HepG2 (cell line): Measurements from ENCODE around the gene ZNF3. TPM values are rescaled to one million over a fixed set of nuclear protein-coding genes. Genes with fewer than 3 reads are reported as not detected.

Source experiments
- AKNA ChIP-seq: sonication (generic); formaldehyde crosslinking; IDR thresholded peaks from 2 replicates; pipeline ENCODE4 v1.4.0; 2020; ENCODE audit warnings: missing genetic modification reagents, borderline replicate concordance
- CTCF ChIP-seq: sonication (generic); formaldehyde crosslinking; IDR thresholded peaks from 2 replicates; pipeline ENCODE4 v1.5.0; 2020; ENCODE audit warnings: mild to moderate bottlenecking, missing genetic modification reagents, moderate library complexity
- E2F2 ChIP-seq: sonication (generic); formaldehyde crosslinking; IDR thresholded peaks from 2 replicates; pipeline ENCODE4 v1.4.0; 2020; ENCODE audit warnings: missing genetic modification reagents, borderline replicate concordance
- ETS1 ChIP-seq: sonication (generic); formaldehyde crosslinking; IDR thresholded peaks from 2 replicates; pipeline ENCODE4 v1.4.0; 2020; ENCODE audit warnings: missing genetic modification reagents
- HHEX ChIP-seq: IDR thresholded peaks from 2 replicates; pipeline ENCODE4 v1.6.1; 2016; ENCODE audit warnings: control low read depth
- MAFK ChIP-seq, 2 experiments: IDR thresholded peaks in 1 of 2; conservative IDR thresholded peaks in 1 of 2; 2 replicates each; pipeline ENCODE4 v1.6.1; 2011; ENCODE audit warnings: improper control_type of control experiment in 2 of 2, low read length in 2 of 2
- NFIB ChIP-seq: sonication (generic); formaldehyde crosslinking; IDR thresholded peaks from 2 replicates; pipeline ENCODE4 v1.9.0; 2021; ENCODE audit warnings: missing genetic modification reagents, mild to moderate bottlenecking, borderline replicate concordance
- PBX2 ChIP-seq: IDR thresholded peaks from 2 replicates; pipeline ENCODE4 v1.6.1; 2016; ENCODE audit warnings: control low read depth
- PRMT3 ChIP-seq: sonication (generic); formaldehyde crosslinking; IDR thresholded peaks from 2 replicates; pipeline ENCODE4 v1.8.1; 2022; ENCODE audit warnings: low read depth, mild to moderate bottlenecking, moderate library complexity, missing genetic modification reagents, borderline replicate concordance
- THAP8 ChIP-seq: sonication (generic); formaldehyde crosslinking; IDR thresholded peaks from 2 replicates; pipeline ENCODE4 v1.5.1; 2020; ENCODE audit warnings: missing genetic modification reagents, mild to moderate bottlenecking, borderline replicate concordance
- UBTF ChIP-seq: sonication (generic); formaldehyde crosslinking; IDR thresholded peaks from 2 replicates; pipeline ENCODE4 v1.4.0; 2020; ENCODE audit warnings: mild to moderate bottlenecking, missing genetic modification reagents
- ZEB1 ChIP-seq: IDR thresholded peaks from 2 replicates; pipeline ENCODE4 v1.6.1; 2012; ENCODE audit warnings: mild to moderate bottlenecking, low read depth, inconsistent platforms; ENCODE audit not compliant: insufficient replicate concordance
- ZMYM4 ChIP-seq: sonication (generic); formaldehyde crosslinking; IDR thresholded peaks from 2 replicates; pipeline ENCODE4 v1.8.1; 2023; ENCODE audit warnings: mild to moderate bottlenecking, missing genetic modification reagents
- polyA plus RNA-seq, 8 experiments: library from polyadenylated mRNA; depleted of rRNA in 3 of 8; stranded (reverse) in 7 of 8; unstranded in 1 of 8; fragments of >200 nt; fragmentation: Illumina TruSeq in 4 of 8; extraction: Trizol in 4 of 8; gene quantifications; 2 replicates each; pipeline versions ENCODE4 v1.2.1 to v1.2.3, GENCODE V29; 2011 to 2016; ENCODE audit warnings: low read depth in 4 of 8, missing spikeins in 1 of 8, mixed read lengths in 1 of 8; ENCODE audit not compliant: insufficient read depth in 1 of 8
- total RNA-seq, 5 experiments: library from RNA; depleted of rRNA; stranded (reverse); fragments of >200 nt; fragmentation: Illumina TruSeq; extraction: Trizol; gene quantifications; 2 replicates each; pipeline ENCODE4 v1.2.3, GENCODE V29; 2016; ENCODE audit warnings: low read depth in 1 of 5

ZNF3 gene
- total and polyA plus RNA-seq, 2 of the 13 experiments (the other 11 are each of a cell fraction or from before 2014, with no cell fraction given) = 33.7 to 56.9 TPM

GRCh38 chr7:100119072-100119969 is 37.8 kb upstream of the ZNF3 start, which contains the start of the genes CNPY4 and TAF6 (continued):
- TF ChIP-seq UBTF (peak; percentile 56), NFIB (CRISPR knock-in tag) (no peak), THAP8 (CRISPR knock-in tag) (no peak), ZEB1 (no peak), CTCF (no peak), PBX2 (CRISPR knock-in tag) (no peak), HHEX (CRISPR knock-in tag) (no peak), PRMT3 (CRISPR knock-in tag) (no peak), AKNA (CRISPR knock-in tag) (peak; percentile 70; the same call in 1 of the 2 replicates), E2F2 (CRISPR knock-in tag) (peak; percentile 81; the same call in 1 of the 2 replicates), ZMYM4 (CRISPR knock-in tag) (no peak; the same call in 1 of the 2 replicates), MAFK (conservative IDR thresholded peaks at IDR 0.05 in 1 of 2, IDR thresholded peaks at IDR 0.05 in 1 of 2; ENCODE audit: low read length in 2 of 2) (no peak), ETS1 (CRISPR knock-in tag) (no peak)
